Renal cortical epithelial cell (primary cell): Measurements from ENCODE around the gene DAO. TPM values are rescaled to one million over a fixed set of nuclear protein-coding genes. Genes with fewer than 3 reads are reported as not detected.
A peak's percentile ranks its signal among the peaks of the same experiment; 100 is the strongest.
"Not testable (repeated sequence)": the region's sequence is repeated elsewhere in the genome, so short reads cannot be mapped to it uniquely, and the experiment has no call there.

Experiments
- DNase-seq: peaks from one replicate; pipeline ENCODE4 v3.0.0-alpha.2; 2011; ENCODE audit warnings: low read depth
- total RNA-seq: library from RNA; depleted of rRNA; stranded (reverse); fragments of >200 nt; gene quantifications from 2 replicates; pipeline ENCODE4 v1.2.3, GENCODE V29; 2014

The DAO gene
- not detected in 2 replicates for total RNA-seq

DNA sequence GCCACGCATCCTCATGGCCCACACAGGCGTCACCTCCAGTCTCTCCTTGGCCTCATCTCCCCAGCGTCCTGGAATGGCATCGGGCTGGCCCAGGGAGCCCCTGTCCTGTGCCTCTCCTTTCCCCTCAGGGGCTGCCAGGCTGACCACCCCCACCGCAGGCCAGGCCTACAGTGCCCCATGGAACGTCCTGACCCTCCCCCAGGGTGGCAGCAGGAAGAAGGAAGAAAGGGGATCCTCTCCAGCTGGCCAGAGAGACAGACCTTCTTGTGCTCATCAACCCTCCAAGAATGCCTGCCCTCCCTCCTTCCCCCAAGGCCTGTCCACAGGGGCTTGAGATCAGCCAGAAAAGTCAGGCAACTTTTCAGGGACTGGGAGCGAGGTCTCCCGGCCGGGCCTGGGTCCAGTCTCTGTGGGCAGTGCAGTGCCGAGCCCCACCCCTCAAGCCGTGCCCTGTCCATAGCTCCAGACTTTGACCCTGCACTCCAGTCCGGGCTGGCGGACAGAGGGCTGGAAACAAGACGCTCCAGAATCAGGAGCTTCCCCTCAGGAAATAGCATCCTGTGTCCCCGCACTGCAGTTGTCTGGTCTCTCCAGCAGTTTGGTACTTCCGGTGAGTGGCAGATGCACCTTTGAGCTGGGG is at the start of gene DAO:
Gene DAO (plus strand): TSS at position 478 of the 640 bp plus-strand sequence. CDS start 4,915 bp downstream, outside the sequence.
- no peak for DNase-seq

DNA sequence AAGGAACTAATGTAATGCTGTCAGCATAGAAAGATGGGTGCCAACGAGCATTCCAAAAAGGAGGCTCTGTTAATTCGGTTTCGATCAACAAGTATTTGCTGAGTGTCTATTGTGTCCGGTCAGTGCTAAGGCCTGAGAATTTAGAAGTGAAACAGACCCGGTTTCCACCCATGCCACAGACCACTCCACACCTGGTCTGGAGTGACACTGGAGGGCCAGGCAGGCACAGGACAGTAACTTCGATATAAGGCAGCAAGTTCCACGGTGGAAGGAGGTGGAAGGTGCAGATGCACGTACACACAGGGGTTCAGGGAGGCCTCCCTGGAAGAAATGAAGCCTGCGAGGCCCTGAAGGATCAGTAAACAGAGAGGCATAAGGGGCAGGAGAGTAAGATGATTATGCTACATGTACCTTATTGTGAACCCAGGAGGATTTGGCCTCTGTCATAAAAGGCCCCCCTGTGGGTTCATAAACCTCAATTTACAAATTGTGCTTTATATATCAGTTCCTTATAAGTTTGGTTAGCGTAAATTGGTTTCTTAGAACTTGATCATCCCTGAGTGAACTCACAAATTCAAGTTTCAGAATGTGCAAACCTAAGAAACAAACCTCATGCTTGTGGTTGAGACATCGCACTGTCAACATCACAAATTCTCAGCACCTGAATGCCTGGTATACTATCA is 48.4 kb upstream of the DAO start:
- no peak for DNase-seq

DNA sequence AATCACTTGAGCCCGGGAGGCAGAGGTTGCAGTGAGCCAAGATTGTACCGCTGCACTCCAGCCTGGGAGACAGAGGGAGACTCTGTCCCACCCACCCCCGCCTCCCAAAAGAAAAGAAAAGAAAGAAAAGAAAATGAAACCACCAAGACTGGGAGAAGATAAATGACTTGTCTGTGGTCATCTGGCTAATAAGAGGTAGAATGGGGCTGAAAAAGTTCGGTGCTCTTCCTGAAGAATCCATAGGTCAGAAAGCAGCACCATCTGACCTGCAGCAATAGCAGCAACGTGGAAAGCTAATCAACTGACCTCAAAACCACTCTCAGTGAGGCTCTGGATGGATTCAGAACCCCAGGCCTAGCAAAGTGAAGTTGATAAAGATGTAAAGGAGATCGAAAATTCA is 47.7 kb upstream of the DAO start:
- no peak for DNase-seq

DNA sequence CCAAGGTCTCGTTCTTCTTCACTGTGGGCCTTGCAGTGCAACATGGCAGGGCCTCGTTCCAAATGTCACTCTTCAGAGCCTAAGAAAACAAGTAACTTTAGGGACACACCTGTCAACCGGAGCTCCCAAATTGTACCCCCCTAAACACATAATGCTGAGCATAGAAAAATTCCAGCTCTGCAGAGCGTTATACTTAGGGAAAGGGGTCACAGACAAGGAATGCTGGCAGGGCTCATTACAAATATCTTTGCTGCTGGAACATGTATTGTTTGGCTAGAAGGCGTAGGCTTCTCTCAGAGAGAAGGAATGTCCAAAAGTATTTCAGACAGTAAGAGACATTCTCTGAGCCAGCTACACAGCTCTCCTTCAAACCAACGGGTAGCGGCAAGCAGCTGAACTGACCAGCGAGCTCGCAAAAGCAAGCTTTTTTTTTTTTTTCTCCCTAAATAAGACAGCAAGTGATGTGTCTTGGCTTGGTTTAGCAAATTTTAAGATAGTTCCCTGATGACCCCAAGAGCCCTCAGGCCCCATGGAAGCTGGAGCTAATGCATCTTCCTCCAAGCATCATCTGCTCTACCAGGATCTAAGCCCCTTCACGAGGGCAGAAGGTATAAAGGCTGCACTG is 47.0 kb upstream of the DAO start:
- DNase-seq: peak; percentile 73

DNA sequence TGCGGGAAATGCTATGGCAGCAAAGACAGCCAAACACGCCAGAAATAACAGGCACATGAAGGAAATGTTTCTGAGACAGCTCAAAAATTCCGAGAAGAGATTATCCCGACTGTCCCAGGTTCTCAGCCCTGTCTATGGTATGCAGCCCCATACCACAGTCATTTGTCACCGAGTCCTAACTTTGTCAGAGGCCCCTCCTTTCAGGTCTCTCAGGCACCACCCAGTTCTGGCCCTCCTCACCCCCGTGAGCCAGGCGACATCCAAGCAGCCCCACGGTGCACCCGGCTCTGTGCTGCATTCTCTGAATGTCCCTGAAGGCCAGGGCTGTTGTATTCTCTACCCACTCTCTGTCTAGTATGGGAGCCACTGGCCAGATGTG is 46.5 kb upstream of the DAO start:
- peak; percentile 63 for DNase-seq

DNA sequence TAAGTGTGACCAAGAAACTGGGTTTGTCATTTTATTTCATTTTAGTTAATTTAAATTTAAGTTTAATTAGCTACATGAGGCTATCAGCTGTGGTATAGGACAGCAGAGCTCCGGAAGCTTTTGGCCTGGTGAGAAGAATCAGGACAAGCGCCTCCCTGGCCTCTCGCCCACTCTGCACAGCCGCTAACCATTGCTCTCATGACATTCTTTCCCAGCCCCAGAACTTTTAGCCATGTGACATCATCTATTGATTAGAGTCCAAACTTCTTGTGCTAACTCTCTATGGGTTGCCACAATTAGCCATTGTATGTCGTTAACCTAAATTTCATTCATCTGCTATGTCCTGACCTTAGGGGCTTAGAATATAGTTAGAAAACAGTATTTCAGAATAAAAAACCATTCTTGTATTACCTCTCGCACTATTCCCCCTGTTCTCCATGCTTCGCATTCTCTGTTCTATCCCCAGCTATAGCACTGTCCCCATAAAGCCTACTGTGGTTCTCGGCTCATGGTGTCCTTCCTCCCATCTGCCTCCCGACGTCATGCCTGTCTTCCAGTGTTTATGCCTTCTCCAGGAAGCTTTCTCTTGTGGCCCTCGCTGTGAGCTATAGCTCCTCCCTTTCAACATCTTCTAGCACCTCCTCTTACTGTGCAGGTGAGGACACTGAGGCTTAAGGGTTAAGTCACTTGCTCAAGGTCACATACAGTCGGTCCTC is 46.0 kb upstream of the DAO start:
- no peak for DNase-seq

DNA sequence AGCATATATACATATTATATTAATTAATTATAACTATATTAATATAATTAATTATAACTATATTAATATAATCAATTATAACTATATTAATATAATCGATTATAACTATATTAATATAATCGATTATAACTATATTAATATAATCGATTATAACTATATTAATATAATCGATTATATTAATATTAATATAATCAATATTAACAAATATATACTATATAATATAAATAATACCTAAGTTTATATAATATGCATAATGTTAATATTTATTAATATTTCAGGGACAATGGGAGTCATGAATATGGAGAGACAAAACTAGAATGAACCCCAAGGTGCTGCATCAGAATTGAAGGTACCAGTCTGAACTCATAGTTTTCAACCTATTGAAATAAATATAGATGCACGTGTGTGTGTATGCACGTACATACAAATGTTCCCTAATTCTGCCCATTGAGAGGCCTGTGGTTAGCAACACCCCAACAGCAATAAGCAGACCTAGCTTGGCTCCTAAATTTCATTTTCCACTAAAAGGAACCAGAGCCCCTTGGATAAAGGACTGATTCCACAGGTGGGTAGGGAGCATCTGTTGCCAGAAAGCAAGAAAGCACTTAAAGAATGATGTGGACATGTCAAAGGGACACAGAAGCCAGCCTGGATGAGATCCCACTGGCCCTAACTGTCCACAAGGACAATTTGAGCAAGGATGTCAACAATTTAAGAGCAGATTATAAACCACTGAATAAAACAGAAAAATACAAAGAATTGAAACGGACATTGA is 43.8 kb upstream of the DAO start:
- DNase-seq: no peak

DNA sequence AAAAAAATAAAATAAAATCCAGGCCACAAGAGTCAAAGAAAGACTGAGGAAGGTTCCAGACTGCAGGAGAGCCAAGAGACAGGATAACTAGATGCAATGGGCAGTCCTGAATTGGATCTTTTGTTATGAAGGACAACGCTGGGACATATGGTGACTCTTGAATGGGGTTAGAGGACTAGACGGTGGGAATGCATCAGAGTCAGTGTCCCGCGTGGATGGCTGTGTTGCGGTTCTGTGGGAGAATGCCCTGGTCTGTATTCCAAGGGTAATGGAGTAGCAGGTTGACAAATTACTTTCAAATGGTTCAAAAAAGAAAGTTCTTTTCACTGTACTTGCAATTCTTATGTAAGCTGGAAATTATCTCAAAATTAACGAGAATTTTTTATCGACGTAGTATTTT is 42.7 kb upstream of the DAO start:
- no peak for DNase-seq

DNA sequence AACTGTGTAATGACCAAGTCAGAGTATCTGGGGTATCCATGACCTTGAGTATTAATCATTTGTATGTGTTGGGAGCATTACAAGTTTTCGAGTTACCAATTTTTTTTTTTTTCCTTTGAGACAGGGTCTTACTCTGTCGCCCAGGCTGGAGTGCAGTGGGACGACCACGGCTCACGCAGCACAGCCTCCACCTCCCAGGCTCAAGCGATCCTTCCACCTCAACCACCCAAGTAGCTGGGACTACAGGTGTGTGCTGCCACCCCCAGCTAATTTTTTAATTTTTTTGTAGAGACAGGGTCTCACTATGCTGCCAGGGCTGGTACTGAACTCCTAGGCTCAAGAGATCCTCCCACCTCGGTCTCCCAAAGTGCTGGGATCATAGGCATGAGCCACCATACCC is 42.2 kb upstream of the DAO start:
- no peak for DNase-seq

DNA sequence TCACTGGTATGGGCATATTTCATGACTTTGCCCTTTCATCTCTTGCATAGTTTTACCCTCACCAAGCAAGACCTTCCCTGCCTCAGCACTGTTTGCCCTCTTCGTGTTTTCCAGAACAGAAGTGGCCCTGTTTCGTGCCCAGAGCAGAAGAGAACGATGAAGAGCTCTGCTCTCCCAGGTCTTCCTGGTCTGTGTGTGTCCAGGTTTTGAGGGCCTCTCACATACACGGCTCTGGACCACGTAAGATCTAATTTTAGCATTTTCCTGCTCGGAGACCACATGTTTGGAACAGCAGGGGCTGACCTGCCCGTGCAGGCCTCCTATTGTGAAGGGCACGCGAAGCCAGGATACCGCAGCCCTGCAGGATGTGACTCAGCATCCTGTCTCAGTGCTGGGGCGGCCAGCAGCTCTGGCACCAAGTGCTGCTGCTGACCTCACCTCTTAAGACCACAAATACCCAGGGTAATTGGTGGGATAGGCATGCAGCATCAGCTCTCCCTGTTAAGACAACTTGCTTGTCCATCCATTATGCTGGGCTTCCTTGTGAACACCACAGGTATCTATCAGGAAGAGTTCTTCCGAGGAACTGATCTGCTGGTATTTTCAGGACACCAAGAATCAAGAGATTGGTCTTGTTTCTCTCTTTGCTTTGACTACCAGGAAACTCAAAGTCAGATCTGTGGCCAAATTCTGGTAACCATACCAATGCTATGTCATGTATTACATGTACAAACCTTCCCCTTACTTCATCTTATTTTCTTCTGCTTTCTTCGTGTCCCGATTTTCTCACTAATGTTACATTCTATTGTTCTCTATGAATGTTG is 41.5 kb upstream of the DAO start:
- DNase-seq: peak; percentile 99

DNA sequence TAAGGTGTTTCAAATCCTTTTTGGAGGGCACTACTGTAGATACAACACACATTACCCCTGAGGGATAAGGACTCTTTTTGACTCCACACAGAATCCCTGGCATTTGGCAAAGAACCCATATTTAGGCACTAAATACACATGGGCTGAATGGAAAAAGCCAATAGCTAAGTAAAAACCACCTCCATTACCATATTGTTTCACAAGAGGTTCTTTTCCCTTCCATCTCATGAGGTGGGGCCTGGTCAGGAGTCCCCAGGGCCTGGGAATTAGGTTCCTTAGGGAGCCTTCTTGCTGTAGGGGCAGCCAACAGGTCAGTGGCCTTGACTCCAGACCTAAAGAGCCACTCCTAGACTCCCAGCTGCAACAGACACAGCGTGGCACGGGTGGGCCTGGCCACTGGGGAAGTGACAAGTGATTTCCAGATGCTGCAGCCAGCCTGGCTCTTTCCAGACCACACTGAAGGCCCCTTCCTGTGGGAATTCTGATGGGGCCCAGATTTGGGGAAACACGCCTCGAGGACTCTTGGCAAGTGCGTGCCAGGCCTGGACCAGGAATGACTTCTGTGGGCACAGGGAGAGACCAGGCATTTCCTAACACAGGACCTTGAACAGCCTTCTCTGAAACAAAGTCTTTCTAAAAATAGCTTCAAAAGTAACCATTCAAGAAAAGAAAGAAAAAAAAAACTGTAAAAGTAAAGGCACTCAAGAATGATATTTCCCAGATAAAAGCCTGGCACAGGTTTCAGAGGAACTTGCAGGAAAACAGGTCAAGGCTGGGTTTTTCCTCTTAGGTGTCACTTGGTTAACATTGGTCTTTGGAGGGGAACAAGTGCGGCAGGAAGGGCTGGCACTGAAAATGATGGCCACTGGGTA is 40.6 kb upstream of the DAO start:
- DNase-seq: peak; percentile 77

DNA sequence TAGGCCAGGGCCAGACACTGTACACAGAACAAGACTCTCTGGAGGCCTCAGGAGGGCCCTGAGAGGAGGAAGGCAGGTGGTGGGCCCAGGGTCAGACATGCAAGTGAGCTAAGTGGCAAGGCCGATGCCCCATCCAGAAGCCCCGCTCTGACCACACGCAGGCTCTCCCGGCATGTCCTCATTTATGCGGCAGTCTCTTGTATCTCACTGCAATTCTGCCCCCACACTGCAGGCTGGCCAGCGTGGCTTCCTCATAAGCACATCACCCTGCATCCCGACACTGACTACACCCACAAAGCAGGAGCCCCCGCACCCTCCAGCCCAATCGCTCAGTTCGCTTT is 40.0 kb upstream of the DAO start:
- DNase-seq: no peak

DNA sequence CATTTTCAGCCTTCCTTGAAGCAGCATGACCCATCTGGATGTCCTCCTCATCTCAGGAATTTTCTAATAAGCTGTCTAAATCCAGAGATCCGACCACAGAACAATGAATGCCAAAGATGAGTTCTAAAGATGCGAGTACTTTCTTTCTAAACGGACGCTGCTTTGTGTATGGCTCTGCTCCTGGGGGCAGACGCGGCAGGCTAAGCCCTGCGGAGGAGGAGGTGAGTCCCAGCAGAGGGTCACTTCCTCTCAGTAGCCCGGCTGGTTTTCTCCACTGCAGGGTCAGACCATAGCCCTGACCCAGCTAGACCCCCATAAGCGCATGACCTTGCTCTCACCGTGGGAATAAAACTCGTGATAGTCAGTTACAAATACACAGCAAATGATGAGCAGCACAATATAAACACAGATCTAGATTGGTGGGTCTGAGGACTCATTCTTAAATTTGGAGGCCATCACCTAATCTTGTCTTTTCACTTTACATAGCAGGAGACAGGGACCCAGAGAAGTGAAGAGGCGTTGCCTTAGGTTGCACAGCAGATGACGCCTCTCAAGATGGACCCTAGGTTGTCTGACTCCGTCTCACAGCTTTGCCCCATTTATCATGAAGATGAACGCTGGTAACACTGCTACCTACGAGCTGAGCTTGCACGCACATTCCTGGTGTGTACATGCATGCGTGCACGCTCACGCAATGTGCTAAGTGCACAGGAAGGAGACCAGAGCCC is 39.1 kb upstream of the DAO start:
- peak; percentile 45 for DNase-seq

DNA sequence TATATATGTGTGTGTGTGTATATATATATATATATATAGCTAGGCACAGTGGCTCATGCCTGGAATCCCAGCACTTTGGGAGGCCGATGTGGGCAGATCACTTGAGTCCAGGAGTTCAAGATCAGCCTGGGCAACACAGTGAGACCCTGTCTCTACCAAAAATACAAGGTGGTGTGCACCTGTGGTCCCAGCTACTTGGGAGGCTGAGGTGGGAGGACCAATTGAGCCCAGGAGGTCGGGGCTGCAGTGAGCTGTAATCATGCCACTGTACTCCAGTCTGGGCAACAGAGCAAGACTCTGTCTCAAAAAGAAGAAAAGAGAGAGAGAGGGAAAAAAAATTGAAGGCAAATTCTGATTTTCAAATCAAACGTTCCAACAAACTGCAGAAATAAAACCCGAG is 38.1 kb upstream of the DAO start:
- not testable (repeated sequence) for DNase-seq

DNA sequence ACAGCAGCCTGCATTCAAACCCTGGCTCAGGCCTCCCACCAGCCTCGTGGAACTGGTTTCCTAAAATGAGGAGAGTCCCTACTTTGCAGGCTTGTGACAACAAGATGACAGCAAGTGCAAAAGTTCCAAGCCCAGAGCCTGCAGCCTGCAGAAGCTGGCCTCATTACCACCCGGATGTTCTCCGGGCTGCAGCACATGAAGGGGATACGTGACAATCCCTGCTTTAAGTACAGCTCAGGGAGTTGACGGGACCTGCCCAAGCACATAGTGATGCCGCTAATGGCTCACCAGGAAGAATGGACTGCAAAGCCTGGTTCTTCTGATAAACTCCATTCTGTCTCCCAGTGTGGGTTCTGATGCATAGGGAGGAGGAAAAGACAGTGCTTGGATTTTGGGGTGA is 37.5 kb upstream of the DAO start:
- DNase-seq: no peak

DNA sequence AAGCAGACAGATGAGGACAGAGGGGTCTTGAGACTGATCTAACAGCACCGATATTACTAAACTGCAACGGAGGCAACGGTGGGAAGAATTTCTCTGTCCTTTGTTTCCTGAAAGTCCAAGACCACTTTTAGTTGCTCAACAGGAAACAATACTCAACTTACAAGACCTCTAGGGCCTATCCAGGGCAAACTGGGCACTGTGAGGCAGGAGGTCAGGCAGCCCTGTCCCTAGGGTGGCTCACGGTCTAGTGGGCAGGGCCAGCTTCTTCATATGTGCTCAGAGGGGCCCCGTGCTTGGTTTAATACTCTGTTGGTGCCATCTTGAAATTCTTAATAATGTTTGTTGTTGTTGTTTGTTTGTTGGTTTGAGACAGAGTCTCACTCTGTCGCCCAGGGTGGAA is 36.7 kb upstream of the DAO start:
- no peak for DNase-seq

DNA sequence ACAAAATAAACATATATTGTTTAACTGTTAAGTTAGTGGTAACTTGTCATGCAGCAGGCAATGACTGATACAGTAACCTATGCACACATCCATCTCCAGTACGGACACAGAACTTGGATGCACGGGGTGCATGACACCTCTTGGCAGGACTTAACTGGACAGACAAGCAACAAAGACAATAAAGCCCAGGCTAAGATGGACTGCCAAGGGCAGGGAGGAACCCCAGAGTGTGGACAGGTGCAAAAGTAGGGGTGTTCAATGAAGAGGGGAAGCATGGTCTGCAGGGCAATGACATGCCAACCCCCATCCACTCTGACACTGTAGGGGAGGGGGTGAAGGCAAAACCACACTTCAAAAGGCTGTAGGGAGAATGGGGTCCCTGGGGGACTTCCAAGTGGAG is 34.2 kb upstream of the DAO start:
- DNase-seq: no peak

DNA sequence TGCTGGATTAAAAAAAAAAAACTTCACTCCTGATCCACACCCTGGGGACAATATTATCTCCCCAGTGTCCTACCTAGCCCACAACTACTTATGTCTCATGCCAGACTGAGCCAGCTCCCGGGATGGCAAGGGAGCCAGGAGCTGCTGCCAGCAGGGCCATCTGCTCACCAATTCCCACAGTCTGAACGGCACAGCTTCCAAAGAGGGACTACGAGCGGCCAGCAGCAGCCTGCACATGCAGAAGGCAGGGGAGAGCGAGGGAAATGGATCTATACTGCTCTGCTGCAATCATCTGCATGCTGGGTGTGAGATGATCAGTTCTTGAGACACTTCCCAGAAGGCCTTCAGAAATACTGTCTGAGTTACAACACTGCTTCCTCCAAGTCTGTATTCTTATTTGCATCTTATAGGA is 33.6 kb upstream of the DAO start:
- DNase-seq: no peak

DNA sequence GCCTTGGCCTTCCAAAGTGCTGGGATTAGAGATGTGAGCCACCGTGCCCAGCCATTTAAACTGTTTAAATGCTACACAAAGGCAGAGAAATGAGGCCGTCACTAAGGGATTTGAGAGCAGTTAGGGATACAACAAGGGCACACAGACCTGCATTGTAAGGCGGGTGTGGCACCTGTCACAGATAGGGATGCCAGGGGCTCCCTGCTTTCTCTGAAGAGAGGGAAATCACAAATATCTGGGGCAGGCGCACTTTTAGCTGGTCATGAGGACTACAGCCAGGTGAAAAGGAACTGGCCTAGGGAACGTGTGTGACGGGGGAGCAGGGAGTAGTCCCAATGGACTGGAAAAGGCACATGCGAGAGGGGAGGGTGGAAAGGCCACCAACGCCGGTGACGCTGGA is 32.2 kb upstream of the DAO start:
- DNase-seq: no peak

DNA sequence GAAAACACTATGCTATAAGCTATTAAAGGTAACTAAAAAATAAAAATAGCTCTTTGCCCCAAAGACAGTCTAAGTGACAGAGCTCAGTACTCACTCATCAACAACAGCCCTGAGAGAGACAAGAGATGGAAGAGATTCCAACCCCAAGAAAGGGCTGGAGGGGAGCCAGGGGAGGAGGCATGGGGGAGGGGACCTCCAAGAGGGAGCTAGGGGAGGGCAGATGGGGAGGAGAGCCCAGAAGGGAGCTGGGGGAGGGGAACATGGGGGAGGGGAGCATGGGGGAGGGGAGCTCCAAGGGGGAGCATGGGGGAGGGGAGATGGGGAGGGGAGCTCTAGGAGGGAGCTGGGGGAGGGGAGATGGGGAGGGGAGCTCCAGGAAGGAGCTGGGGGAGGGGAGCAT is 30.2 kb upstream of the DAO start:
- DNase-seq: no peak
